ENCODE data around the gene SH3BP5.

DNA sequence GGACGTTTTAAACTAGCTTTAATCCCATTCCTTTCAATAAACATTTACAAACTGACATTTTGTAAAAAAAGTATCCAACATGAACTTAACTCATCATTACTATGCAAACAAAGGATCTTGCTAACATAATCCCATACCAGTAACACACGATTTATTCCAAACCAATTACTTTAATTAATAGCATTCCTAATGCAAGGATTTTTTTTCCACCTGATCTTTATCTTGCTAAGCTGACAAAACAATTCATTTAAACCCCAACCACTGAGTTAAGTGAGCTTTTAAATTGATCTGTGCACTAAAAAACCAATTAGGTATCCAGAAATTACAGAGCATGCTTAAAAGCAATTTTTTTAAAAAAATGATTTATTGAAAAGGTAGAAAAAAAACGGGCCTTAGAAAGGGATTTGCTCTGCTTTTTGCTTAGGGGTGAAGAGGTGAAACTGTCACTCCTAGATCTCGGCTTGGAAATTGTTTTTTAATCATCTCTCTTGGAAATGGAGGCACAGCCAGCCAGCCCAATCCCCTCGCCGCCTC, 1.2 kb downstream of the SH3BP5 start:
- no peak for TF ChIP-seq CTCF (IDR thresholded peaks at IDR 0.05)
- TF ChIP-seq POLR2A (IDR thresholded peaks at IDR 0.05), result no peak
